ENCODE measurements around the gene GPR27.

DNA sequence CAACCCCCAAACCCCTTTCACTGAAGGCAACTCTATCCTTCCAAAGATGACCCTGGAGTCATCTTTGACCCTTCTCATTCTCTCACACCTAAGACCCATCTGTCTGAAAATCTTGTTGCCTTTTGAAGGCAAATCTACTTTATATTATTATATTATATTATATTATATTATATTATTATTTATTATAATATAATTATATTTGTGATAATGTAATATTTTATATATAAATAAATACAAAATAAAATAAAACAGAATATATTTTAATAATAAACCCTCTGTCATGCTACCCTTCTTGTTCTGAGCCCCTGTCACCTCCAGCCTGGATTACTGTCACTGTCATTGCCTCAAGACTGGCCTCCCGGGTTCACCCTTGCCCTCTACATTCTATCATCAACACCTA is 36.3 kb downstream of the GPR27 start:
- TF ChIP-seq CTCF (IDR thresholded peaks at IDR 0.05; ENCODE audit: low read depth, low read length, missing input control), result no peak
- no peak for TF ChIP-seq REST (IDR thresholded peaks at IDR 0.05)
- no peak for TF ChIP-seq TAF1 (conservative IDR thresholded peaks at IDR 0.05)

Data from liver (tissue), 3 donors.